GM12801 (cell line): ENCODE results near the gene SHBG.

ENCODE experiments used
- TF ChIP-seq, protein P1 (sequence below): IDR thresholded peaks from one replicate; pipeline ENCODE4 v1.5.1; 2011; ENCODE audit warnings: control low read depth; ENCODE audit not compliant: insufficient read length; ENCODE audit errors: extremely low read depth

The SHBG gene

DNA sequence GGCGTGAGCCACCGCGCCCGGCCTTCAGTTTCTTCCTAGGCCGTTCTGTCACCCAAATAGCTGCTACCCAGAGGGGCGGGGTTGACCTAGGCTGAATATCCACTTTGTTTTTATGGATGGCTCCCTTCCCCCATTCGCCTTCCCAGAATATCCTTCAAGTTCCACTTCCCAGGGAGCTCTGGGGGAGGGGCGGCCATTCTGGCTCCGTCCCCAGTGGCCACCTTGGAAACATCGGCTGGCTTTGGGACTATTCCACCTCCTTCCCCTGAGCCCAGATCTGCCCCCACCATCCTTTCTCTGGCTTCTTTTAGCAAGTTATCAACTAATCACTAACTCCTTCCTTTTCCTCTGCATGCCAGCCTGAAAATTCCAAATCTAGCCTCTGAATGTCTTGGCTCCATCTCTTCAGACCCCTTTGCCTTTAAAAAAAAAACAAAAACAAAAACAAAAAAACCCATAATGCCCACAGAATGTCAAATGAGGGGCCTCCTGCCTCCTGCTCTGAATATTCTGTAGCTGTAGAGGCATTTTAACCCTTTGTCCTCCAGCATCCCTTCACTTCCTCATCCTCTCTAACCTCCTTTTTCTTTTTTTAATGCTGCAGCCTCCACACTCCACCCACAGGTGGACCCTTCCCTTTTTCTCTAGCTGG, 27.1 kb downstream of the SHBG start:
- TF ChIP-seq, protein P1, sequence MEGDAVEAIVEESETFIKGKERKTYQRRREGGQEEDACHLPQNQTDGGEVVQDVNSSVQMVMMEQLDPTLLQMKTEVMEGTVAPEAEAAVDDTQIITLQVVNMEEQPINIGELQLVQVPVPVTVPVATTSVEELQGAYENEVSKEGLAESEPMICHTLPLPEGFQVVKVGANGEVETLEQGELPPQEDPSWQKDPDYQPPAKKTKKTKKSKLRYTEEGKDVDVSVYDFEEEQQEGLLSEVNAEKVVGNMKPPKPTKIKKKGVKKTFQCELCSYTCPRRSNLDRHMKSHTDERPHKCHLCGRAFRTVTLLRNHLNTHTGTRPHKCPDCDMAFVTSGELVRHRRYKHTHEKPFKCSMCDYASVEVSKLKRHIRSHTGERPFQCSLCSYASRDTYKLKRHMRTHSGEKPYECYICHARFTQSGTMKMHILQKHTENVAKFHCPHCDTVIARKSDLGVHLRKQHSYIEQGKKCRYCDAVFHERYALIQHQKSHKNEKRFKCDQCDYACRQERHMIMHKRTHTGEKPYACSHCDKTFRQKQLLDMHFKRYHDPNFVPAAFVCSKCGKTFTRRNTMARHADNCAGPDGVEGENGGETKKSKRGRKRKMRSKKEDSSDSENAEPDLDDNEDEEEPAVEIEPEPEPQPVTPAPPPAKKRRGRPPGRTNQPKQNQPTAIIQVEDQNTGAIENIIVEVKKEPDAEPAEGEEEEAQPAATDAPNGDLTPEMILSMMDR = no peak

DNA sequence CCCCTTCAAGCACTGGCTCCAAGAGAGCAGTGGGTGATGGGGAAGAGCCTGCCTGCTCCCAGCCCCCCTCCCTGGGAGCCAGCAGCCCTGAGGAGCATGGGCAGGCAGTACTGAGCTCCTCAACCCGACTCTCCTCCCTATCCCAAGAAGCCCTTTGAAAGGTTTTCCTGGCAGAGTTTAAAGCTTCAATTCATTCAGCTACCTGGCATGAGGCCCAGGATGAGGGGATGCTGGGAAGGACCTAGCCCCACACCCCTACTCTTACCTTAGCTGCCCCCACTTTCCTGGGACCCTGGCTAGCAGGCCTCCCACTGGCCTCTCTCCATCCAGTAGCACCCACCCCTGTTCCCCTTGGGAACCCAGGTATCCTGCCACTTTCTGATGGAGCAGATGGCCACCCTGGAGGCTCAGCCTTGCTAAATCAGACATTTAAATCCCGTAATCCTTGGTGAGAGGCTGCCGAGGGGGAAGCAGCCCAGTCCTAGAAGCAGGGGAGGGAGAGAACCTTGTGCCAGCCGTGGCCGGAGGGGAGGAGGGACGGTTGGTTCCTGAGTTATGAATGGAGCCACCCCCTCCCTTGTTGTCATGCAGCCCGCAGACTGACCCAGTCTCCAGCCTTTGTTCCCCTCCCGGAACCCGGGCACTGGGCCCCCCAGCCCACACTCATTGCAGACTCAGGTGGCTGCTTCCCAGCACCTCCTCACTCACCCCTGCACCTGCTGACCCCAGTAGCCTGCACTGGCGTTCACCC, 37.9 kb downstream of the SHBG start:
- TF ChIP-seq, protein P1 = no peak

DNA sequence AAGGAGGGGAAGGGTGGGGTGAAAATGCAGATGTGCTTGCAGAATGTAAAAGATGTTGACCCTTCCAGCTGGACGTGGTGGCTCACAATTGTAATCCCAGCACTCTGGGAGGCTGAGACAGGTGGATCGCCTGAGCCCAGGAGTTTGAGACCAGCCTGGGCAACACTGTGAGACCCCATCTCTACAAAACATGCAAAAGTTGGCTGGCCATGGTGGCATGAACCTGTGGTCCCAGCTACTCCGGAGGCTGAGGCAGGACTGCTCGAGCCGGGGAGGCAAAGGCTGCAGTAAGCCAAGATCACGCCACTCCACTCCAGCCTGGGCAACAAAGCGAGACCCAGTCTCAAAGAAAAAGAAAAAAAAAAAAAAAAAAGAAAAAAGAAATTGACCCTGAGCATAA, 38.5 kb downstream of the SHBG start:
- TF ChIP-seq, protein P1 = no peak

DNA sequence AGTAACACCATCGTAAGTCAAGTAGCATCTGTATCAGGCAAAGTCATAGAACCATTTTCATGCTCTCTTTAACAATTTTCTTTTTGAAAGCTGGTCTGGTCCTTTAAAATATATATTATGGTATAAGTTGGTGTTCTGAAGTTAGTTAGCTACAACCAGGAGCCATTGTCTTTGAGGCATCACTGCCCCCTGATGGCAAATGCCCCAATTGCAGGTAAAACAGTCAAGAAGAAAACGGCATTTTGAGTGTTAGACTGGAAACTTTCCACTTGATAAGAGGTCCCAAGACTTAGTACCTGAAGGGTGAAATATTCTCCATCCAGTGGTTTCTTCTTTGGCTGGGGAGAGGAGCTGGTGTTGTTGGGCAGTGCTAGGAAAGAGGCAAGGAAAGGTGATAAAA, 43.3 kb downstream of the SHBG start:
- TF ChIP-seq, protein P1 = no peak

DNA sequence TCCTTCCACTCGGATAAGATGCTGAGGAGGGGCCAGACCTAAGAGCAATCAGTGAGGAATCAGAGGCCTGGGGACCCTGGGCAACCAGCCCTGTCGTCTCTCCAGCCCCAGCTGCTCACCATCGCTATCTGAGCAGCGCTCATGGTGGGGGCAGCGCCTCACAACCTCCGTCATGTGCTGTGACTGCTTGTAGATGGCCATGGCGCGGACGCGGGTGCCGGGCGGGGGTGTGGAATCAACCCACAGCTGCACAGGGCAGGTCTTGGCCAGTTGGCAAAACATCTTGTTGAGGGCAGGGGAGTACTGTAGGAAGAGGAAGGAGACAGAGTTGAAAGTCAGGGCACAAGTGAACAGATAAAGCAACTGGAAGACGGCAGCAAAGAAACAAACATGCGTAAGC, 45.0 kb downstream of the SHBG start:
- TF ChIP-seq, protein P1 = no peak

DNA sequence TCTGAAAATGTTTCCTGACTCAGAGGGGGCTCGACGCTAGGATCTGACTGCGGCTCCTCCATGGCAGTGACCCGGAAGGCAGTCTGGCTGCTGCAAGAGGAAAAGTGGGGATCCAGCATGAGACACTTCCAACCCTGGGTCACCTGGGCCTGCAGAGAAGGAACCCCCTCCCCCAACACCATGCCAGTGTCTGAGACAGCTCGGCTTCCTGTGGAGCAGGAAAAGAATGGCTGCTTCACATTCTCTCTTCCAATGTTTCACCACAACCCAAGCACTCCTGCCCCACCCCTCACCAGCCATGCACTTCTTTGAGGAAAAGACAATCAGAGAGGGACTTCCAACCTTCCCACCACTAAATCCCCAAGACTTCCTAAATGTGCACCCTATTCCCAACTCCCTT, 46.6 kb downstream of the SHBG start:
- TF ChIP-seq, protein P1 = no peak

DNA sequence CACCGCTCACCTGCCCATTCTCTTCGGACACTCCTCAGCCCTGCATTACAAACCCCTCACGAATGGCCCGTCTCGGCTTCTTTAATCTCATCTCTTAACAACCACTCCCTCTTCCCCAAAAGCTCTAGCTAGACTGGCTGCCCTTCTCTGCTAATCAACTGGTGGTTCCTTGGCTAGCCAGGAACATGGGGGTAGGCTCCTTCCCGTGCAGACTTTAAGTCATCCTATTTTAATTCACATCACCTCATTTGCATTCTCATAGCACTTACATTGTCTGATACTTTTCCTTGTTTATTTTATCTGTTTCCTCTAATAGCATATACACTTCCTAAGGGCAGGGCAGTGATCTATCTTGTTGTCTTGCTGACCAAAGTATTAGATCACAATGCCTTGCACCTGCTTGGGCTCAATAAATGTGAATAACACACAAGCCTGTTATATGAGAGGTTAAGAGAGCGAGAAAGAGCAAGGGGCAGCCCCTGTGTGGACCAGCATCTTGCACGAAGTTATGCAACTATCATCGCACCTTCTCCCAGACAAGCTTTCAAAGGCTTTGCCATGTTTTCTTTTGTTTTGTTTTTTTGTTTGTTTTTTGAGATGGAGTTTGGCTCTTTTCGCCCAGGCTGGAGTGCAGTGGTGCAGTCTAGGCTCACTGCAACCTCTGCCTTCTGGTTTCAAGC, 47.6 kb downstream of the SHBG start:
- TF ChIP-seq, protein P1 = no peak
